GM19023 (cell line): ENCODE results near the gene M1AP.

Source experiments
- ATAC-seq: cut with Tn5 transposase; IDR thresholded peaks from one replicate; pipeline ENCODE4 v1.9.1; 2021; ENCODE audit warnings: mild to moderate bottlenecking, moderate library complexity; ENCODE audit not compliant: unreplicated experiment

M1AP gene

DNA sequence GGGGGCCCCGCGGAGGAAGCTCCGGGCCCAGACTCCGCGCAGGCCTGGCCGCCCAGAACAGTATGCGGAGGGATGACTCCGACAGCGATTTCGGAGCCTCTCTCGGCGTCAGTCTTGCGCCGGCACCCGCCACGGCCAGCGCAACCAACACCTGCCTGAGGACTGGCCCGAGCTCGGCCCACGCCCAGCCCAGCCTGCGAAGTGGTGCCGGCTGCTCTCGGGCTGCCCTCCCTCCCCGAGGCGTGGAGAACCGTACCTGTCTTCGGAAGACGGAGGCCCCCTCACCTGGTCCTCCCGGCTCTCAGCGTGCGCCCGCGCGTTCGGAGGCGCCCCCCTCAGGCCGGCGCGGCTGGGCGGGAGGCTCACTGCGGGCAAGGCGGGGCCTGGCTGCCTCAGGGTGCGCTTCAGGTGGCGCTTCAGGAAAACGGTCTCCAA is at the start of gene M1AP:
TSS of gene M1AP (minus strand) at position 322 of the 435 bp plus-strand sequence. CDS start 8,055 bp downstream, outside the sequence.
- no peak for ATAC-seq

DNA sequence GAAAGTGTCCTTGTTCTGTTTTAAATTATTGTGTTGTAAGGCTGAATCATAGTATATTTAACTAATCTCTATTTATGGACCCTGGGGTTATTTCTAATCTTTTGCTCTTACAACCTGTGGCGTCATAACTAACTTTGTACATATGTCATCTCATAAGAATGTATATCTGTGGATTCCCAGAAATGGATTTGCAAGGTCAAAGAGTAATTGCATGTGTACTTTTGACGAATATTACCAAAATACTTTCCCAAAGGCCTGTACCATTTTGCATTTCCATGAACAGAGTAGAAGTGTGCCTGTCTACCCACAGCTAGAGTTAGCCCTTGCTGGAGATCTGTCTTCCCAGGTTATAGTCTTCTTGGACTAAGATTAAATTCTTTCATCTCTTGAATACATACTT is 48.7 kb upstream of the M1AP start:
- no peak for ATAC-seq

- ATAC-seq = no peak
Observed at GRCh38 chr2:74695663-74696062, 47.5 kb upstream of the M1AP start.

DNA sequence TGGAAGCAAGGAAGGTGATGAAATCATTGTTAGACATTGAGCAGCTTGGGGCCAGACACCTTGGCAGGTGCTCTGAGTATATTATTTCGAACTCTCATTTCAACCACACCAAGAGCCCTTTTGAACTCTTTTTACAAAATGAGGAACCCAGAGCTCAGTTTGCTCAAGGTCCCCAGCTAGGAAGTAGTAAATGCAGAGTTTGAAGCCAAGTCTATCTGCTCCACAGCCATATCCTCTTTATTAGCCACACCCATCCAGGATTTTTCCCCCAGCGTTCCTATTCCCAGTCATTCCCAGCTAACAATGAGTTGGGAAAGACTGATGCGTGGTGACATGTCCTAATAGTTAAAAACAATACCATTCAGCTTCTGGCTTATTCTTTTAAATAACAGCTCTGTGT is 46.2 kb upstream of the M1AP start:
- no peak for ATAC-seq

- ATAC-seq = no peak
Observed at GRCh38 chr2:74693668-74694067, 45.5 kb upstream of the M1AP start.

- no peak for ATAC-seq
Observed at GRCh38 chr2:74693213-74693612, 45.1 kb upstream of the M1AP start.

GRCh38 chr2:74691929-74692328 is 43.8 kb upstream of the M1AP start:
- no peak for ATAC-seq

DNA sequence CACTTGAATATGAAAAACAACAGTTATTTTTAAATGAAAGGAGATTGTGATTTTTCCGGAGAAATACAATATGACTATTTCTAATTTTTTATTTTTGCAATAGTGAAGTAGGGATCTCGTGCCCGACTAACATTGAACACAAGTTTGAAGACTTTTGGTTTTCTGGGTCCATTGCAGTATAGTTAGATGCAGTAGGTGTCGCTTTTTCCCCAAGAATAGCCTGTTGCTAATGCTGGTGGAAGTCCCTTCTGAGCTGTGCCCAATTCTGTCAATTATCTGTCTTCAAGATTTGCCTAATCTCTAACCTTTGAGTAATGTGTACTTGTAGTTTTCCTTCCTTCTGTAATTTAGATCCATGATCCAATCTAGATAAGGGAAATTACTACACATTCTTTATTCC is 42.4 kb upstream of the M1AP start:
- ATAC-seq = no peak

DNA sequence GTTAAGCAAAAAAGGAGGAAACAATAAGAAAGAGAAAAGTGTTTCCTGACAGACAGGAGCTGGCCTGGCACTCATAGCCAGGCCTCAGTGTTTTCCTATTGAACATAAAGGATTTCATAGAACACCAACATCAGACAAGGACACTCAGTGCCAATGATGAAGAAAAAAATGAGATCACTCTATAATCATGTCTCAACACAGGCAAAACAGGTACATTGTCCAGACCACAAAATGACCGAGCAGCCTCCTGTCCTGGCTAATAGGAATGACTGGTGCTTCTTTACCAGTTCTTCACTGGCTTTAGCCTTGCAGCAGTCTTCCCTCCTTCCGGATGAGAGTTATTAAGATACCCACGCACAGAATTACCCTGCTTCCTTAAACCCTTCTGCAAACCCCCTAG is 41.5 kb upstream of the M1AP start:
- ATAC-seq = no peak

- ATAC-seq = no peak
Observed at GRCh38 chr2:74688881-74689280, 40.8 kb upstream of the M1AP start.

DNA sequence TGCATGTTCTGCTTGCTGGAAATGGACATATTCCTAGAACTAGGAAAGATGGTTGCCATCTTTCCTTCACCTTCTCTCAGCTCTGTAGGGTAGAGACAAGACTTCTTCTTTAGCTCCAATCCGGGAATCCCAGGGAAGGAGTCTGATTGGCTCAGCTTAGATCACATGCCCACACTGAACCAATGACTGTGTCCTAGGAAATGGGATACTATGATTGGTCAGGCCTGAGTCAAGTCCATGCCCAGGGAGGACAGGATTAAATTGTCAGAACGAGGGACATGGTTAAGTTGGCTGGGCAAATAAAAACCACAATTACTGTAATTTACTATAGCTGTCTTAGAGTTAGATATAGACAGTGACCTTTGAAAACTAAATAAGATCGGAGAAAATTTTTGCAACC is 37.3 kb upstream of the M1AP start:
- no peak for ATAC-seq

DNA sequence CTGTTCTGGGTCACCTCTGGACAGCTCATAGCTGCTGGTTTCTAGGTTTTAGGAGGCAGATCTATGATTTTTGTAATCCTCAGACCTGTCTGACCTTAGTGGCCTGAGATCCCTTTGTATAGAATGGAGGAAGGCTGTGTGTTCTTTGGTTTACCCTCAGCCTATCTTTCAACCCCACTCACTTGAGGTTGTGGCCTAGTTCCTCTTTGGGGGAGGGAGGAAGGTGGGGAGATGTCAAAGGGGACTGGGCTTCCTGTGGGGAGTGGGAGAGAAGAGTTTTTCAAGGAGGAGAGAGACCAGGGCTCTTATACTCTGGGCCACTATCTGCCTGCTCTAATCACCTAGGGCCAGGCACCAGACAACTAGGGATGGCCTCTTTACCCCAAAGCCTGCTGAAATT is 34.4 kb upstream of the M1AP start:
- ATAC-seq = no peak

DNA sequence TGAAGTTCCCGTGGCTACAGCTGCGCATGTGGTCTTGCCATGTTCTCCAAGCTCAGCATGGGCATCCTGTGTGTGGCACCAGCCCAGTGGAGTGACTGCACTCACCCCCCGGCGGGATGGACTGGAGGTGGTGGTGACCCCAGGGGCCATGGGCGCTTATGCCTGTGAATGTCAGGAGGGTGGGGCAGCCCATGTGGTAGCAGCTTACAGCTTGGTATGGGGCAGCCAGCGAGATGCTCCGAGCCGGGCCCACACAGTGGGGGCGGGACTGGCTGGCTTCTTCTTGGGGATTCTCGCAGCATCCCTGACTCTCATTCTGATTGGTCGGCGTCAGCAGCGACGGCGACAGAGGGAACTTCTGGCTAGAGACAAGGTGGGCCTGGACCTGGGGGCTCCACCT is 31.5 kb upstream of the M1AP start:
- no peak for ATAC-seq

GRCh38 chr2:74676331-74676730 is 28.2 kb upstream of the M1AP start:
- no peak for ATAC-seq

DNA sequence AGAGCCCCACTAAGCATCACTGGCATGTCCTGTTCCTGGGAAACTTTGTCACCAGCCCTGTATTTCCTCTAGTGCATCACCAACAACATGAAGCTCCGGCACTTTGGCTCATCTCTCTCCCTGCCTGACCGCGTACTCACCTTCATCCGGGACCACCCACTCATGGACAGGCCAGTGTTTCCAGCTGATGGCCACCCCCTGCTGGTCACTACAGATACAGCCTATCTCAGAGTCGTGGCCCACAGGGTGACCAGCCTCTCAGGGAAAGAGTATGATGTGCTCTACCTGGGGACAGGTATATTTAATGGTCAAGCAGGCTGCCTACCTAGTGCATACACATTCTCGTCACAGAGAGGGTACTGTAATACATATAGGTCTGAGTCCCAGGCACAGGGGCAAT is 27.0 kb upstream of the M1AP start:
- no peak for ATAC-seq

DNA sequence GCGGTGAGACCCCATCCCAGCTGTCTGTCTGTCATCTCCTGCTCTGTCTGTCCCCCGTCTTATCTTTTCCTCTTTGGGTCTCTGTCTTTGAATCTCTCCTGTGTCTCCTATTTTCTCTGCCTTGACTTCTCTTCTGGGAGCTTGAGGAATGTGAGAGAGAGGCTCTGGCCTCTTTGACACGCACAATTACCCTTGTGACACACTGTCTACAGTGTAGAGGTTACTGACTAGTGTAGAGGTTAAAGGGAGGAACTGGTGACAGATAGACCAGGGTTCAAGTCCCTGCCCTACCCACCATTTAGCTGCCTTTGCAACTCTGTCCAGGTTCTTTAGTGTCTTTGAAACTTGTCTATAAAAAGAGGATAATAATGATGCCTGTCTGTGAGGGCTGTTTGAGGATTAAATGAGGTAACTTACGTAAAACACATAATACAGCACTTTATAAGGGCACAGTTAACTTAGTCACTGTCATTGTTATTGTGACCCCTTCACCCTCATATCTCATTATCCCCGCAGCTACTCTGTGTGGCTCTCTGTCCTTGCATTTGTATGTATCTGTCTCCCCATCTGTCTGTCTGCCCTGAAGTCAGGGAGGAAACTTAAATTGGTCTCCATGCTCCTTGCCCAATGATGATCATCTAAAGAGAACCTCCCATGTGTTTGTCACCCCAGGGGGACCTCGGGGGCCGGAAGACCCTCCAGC is 25.8 kb upstream of the M1AP start:
- no peak for ATAC-seq

GRCh38 chr2:74671479-74671878 is 23.3 kb upstream of the M1AP start:
- no peak for ATAC-seq

DNA sequence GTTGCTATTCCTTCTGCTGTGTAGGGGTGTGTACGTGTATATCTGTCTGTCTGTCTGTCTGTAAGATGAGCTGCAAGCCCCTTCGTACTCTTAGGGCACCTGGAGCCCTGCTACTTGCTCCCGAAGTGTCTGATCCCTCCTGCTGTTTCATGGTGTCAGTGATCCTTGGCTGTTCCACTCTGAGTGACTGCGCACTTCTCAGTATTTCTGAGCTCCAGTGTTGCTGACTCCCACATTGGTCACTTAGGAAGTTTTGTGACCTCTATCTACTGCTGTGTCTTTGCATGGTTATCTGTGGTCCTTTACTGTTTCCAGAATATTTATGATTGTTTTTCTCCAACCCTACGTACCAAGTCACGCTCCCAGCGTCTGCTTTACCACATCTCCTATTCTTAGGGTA is 22.1 kb upstream of the M1AP start:
- no peak for ATAC-seq

DNA sequence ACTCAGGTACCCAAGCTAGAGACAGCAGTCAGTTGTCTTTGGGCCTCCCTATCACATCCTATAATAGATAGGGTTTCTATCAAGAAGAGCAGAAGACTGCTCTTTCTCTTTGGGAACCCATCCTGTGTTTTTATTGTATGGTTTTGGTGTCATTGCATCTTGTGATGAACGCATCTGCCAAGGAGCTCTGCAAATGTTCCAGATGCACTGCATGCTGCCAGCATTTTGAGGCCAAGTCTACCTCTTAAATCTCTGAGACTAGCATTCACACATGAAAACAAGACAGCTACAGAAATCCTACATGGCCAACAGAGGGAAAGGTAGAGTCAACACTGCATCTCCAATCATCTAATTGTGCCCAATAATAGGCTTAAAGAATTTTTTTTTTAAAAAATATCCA is 20.0 kb upstream of the M1AP start:
- ATAC-seq = no peak

- no peak for ATAC-seq
Observed at GRCh38 chr2:74659462-74659861, 11.3 kb upstream of the M1AP start.

DNA sequence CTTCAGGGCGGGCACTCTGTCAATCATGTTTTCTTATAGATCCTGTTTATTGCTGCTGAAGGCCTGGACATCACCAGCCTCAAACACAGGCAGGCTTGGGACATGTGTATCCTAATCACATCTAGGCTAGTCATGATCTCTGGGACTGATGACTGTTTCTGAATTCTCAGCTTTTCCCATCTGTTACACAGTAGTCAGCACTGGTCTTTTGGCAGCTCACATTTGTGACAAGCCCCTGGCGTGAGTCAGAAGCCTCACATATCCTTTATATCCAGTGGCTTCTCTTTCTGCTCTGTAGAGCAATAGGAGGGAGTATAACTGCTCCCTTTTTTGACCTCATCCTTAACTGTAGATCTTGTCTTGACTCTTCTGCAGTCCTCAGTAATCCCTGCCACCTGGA is 10.4 kb upstream of the M1AP start:
- no peak for ATAC-seq

DNA sequence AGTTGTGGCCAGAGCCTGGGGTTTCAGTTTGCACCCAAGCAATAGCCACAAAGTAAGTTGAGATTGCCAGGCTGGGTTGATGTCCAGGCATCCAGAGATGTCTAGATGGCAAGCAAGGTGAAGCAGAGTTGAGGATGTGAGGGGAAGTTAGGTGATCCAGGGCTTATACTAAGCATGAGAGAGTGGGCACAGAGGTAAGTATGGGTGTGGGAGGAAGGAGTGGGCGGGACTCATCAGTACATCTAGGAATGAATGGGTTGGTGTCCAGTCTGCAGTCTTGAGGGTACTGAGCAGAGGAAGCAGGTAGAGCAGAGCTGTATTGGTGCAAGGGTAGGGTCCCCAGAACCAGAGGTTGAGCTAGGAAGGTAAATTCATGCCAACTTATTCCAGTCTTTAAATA is 7.4 kb upstream of the M1AP start:
- no peak for ATAC-seq
